B cell (primary cell): ENCODE measurements around the gene NLRX1. TPM values are rescaled to one million over a fixed set of nuclear protein-coding genes. Genes with fewer than 3 reads are reported as not detected.

Experiments used
- ATAC-seq: fragments of 200-7000 bp; cut with Tn5 transposase; one replicate; pipeline ENCODE4 v1.10.0; 2021; ENCODE audit warnings: low read depth, mild to moderate bottlenecking, moderate number of reproducible peaks, moderate library complexity
- CTCF ChIA-PET: fragments of 350-600 bp; sonication (Branson Sonifier 250); formaldehyde crosslinking; loops from one replicate; lab custom pipeline; 2021; ENCODE audit warnings: antibody characterized with exemption, inconsistent platforms; lab: Charles Lee
- POLR2A ChIA-PET: fragments of 350-600 bp; sonication (Branson Sonifier 250); formaldehyde crosslinking; loops from one replicate; lab custom pipeline; 2021; ENCODE audit warnings: antibody characterized with exemption; lab: Charles Lee
- DNase-seq: peaks from one replicate; pipeline ENCODE4 v3.0.0; 2013
- H2AFZ ChIP-seq: 2 replicates; pipeline ENCODE4 v1.6.1; 2012; ENCODE audit warnings: mild to moderate bottlenecking, low read depth, low read length; ENCODE audit not compliant: insufficient read depth, poor library complexity, severe bottlenecking
- H3K27ac ChIP-seq, 2 donors: 1 replicate in 1 of 2; 2 replicates in 1 of 2; pipeline ENCODE4 v1.5.1; 2012 to 2013; ENCODE audit warnings: low read length in 2 of 2, mild to moderate bottlenecking in 2 of 2, moderate library complexity in 1 of 2
- H3K27me3 ChIP-seq, 4 experiments: fragments of 200-600 bp in 1 of 4; sonication (generic) in 1 of 4; replicated peaks in 1 of 4; 1 replicate in 2 of 4; 2 replicates in 2 of 4; pipeline versions ENCODE4 v1.6.1 to v1.7.0; 2013 to 2016; ENCODE audit warnings: low read length in 3 of 4, mild to moderate bottlenecking in 2 of 4, mixed read lengths in 1 of 4, moderate library complexity in 1 of 4; ENCODE audit not compliant: insufficient read depth in 4 of 4, control insufficient read depth in 3 of 4; ENCODE audit errors: control extremely low read depth in 1 of 4
- H3K36me3 ChIP-seq, 2 experiments: replicated peaks in 1 of 2; 1 replicate in 1 of 2; 2 replicates in 1 of 2; pipeline versions ENCODE4 v1.6.1 to v1.7.1; 2013; ENCODE audit warnings: low read length in 1 of 2; ENCODE audit not compliant: insufficient read depth in 2 of 2, control insufficient read depth in 1 of 2; ENCODE audit errors: control extremely low read depth in 1 of 2, extremely low read depth in 1 of 2
- H3K4me1 ChIP-seq, 2 donors: fragments of 200-600 bp in 1 of 2; sonication (generic) in 1 of 2; 1 replicate in 1 of 2; 2 replicates in 1 of 2; pipeline versions ENCODE4 v1.5.1 to v1.6.1; 2013 to 2017; ENCODE audit warnings: low read length in 2 of 2; ENCODE audit not compliant: control insufficient read depth in 2 of 2, insufficient read depth in 2 of 2
- H3K4me2 ChIP-seq: replicated peaks from 2 replicates; pipeline ENCODE3; 2012; ENCODE audit warnings: mild to moderate bottlenecking, low read depth, low read length; ENCODE audit not compliant: poor library complexity, severe bottlenecking
- H3K4me3 ChIP-seq, 5 experiments: fragments of 200-600 bp in 1 of 5; sonication (generic) in 1 of 5; 1 replicate in 3 of 5; 2 replicates in 2 of 5; pipeline versions ENCODE4 v1.5.1 to v1.7.0; 2011 to 2016; ENCODE audit warnings: low read length in 4 of 5, mild to moderate bottlenecking in 4 of 5, low read depth in 2 of 5, control low read depth in 1 of 5, moderate library complexity in 1 of 5; ENCODE audit not compliant: insufficient read depth in 1 of 5; ENCODE audit errors: control extremely low read depth in 1 of 5, extremely low read depth in 1 of 5
- H3K79me2 ChIP-seq: fragments of 200-600 bp; sonication (generic); one replicate; pipeline ENCODE4 v1.6.0; 2016; ENCODE audit warnings: low read length; ENCODE audit not compliant: control insufficient read depth, insufficient read depth
- H3K9ac ChIP-seq: fragments of 200-600 bp; sonication (generic); 2 replicates; pipeline ENCODE4 v1.6.1; 2017; ENCODE audit warnings: mild to moderate bottlenecking, low read length, moderate library complexity
- H3K9me3 ChIP-seq, 3 donors: one replicate each; pipeline versions ENCODE4 v1.6.1 to v1.7.1; 2013; ENCODE audit warnings: low read length in 2 of 3; ENCODE audit not compliant: control insufficient read depth in 2 of 3, insufficient read depth in 1 of 3; ENCODE audit errors: control extremely low read depth in 1 of 3
- H4K20me1 ChIP-seq: 2 replicates; pipeline ENCODE4 v1.6.0; 2012; ENCODE audit warnings: mild to moderate bottlenecking, low read length; ENCODE audit not compliant: insufficient read depth, control insufficient read depth, poor library complexity, severe bottlenecking
- H3K27ac Mint-ChIP-seq: one replicate; pipeline ENCODE4 v1.8.0; 2021; ENCODE audit warnings: mixed read lengths
- H3K27me3 Mint-ChIP-seq: one replicate; pipeline ENCODE4 v1.8.0; 2021; ENCODE audit warnings: mixed read lengths
- H3K4me1 Mint-ChIP-seq: one replicate; pipeline ENCODE4 v1.8.0; 2021; ENCODE audit warnings: mixed read lengths
- H3K4me3 Mint-ChIP-seq: one replicate; pipeline ENCODE4 v1.8.0; 2021; ENCODE audit warnings: mixed read lengths
- H3K9me3 Mint-ChIP-seq: one replicate; pipeline ENCODE4 v1.8.0; 2022; ENCODE audit warnings: mixed read lengths; ENCODE audit not compliant: insufficient read depth
- EZH2 ChIP-seq: IDR thresholded peaks from 2 replicates; pipeline ENCODE4 v1.6.1; 2012; ENCODE audit warnings: borderline replicate concordance, low read depth, mild to moderate bottlenecking, moderate library complexity, low read length; ENCODE audit not compliant: insufficient read depth, poor library complexity, severe bottlenecking
- WGBS: methylation state at CpG from one replicate; pipeline ENCODE4 v1.1.5; 2013; ENCODE audit warnings: missing lambda C conversion rate; ENCODE audit not compliant: insufficient coverage; 5-methylcytosine and 5-hydroxymethylcytosine counted together
- intact Hi-C: fragments of 100-400 bp; cut with micrococcal nuclease; formaldehyde crosslinking; loops from one replicate; pipeline ENCODE4 v1.10.0; 2022
- polyA plus RNA-seq: library from polyadenylated mRNA; depleted of rRNA; stranded (reverse); fragments of >200 nt; gene quantifications from 2 replicates; pipeline ENCODE4 v1.2.3, GENCODE V29; 2012
- total RNA-seq, 2 donors: library from RNA; stranded (reverse); fragments of 120-200 nt in 1 of 2; gene quantifications; 1 replicate in 1 of 2; 2 replicates in 1 of 2; pipeline versions ENCODE4 v1.2.3 to v1.2.4, GENCODE V29; 2013 to 2022
- TF ChIP-seq, protein P1 (sequence below): fragments of 200-600 bp; IDR thresholded peaks from one replicate; pipeline ENCODE4 v1.8.0; 2022; ENCODE audit warnings: antibody characterized with exemption, mild to moderate bottlenecking

The NLRX1 gene
- total and polyA plus RNA-seq, 2 donors (not counting 1 experiment from before 2014, with no cell fraction given), result 6.3 to 10.4 TPM

DNA sequence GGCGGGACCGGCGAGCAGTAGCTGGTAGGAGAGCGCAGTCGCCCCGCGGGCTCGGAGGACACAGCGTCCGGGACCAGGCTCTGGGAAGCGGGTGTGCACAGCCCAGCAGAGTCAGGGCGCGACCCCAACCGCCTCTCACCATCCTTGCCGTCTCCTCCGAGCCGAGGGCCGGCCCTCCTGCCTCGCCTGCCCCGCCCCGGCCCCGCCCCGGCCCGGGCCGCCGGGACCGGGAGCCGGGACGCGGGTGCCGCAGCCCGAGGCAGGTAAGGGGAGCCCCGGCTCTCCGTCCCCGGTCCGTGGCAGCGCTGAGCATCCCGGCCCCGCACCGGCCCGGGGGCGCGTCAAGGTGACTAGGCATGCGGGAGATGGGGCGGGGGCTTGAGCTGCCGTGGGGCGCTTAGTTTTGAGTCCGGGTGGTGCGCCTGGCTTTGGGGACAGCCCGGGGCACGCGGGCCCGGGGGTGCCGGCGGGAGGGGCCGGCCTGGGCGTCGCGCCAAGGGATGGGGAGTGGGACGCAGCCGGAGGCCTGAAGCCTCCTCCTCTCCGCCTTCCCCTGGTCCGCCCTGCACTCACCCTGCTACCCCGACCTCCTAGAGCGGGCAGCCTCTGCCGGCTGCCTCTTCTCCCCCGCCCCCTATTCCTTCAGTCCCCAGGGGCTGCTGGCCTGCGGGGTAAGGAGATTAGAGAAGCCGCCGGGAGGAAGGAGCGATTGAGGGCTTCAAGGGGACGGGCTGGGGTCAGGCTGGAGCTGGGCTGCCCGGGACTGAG, 19.3 kb upstream of the NLRX1 start, which contains the start of gene ABCG4:
TSS of gene ABCG4 (plus strand) at position 35 of the 768 bp plus-strand sequence. CDS start 914 bp downstream, outside the sequence.
- Histone ChIP-seq H3K4me2 (peak within 1 kb of the TSS; percentile 99), H3K27ac (no peak within 1 kb of the TSS), H3K36me3 (no peaks in the 10 kb centered on the region), H3K9me3 (peaks cover 0 to 4% (median 0%) of the 10 kb centered on the region in 3 donors), H3K27me3 (peaks cover 0 to 65% (median 32%) of the 10 kb centered on the region in 4 experiments), H4K20me1 (no peaks in the 10 kb centered on the region), H3K79me2 (no peaks in the 10 kb centered on the region), H3K4me1 (peaks cover 13 to 23% of the 10 kb centered on the region in 2 donors), H2AFZ (peak within 1 kb of the TSS; percentile 89), H3K4me3 (peak within 1 kb of the TSS in 4 of 5 experiments; percentile 47 to 64 (median 52)), H3K9ac (peak within 1 kb of the TSS; percentile 62)
- ChIA-PET POLR2A (interaction anchor here (0.6 kb wide), 1 partner anchor 46 kb away, joined by 3 read pairs; no protein-coding TSS in a partner anchor), CTCF (interaction anchor here (0.6 to 1.2 kb wide), 2 partner anchors 20 to 126 kb away, joined by 3 to 5 read pairs; no protein-coding TSS in a partner anchor)
- DNase-seq, result peak; percentile 48
- intact Hi-C loops, result no loop called here
- no peaks in the 10 kb centered on the region for H3K9me3 Mint-ChIP-seq
- peaks cover 69% of the 10 kb centered on the region for H3K27me3 Mint-ChIP-seq
- ATAC-seq, result peak; percentile 44
- H3K4me1 Mint-ChIP-seq, result peaks cover 16% of the 10 kb centered on the region
- no peak within 1 kb of the TSS for H3K27ac Mint-ChIP-seq
- WGBS, result under 1% methylated on average over 65 of the region's 73 CpGs
- TF ChIP-seq, protein P1, sequence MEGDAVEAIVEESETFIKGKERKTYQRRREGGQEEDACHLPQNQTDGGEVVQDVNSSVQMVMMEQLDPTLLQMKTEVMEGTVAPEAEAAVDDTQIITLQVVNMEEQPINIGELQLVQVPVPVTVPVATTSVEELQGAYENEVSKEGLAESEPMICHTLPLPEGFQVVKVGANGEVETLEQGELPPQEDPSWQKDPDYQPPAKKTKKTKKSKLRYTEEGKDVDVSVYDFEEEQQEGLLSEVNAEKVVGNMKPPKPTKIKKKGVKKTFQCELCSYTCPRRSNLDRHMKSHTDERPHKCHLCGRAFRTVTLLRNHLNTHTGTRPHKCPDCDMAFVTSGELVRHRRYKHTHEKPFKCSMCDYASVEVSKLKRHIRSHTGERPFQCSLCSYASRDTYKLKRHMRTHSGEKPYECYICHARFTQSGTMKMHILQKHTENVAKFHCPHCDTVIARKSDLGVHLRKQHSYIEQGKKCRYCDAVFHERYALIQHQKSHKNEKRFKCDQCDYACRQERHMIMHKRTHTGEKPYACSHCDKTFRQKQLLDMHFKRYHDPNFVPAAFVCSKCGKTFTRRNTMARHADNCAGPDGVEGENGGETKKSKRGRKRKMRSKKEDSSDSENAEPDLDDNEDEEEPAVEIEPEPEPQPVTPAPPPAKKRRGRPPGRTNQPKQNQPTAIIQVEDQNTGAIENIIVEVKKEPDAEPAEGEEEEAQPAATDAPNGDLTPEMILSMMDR, result no peak
- no peak for TF ChIP-seq EZH2
- peak within 1 kb of the TSS; percentile 85 for H3K4me3 Mint-ChIP-seq
